Nephron progenitor cell (in vitro differentiated cells): ENCODE results near the gene DNAJC13.

Experiments used
- DNase-seq: peaks from one replicate; pipeline ENCODE4 v3.0.0; 2021
- H3K27ac Mint-ChIP-seq: 2 replicates; pipeline ENCODE4 v1.8.0; 2021; ENCODE audit warnings: mild to moderate bottlenecking, moderate library complexity, mixed read lengths
- H3K27me3 Mint-ChIP-seq: 2 replicates; pipeline ENCODE4 v1.8.0; 2021; ENCODE audit warnings: mild to moderate bottlenecking, low read depth, mixed read lengths; ENCODE audit not compliant: poor library complexity
- H3K36me3 Mint-ChIP-seq: 2 replicates; pipeline ENCODE4 v1.8.0; 2021; ENCODE audit warnings: low read depth, mixed read lengths
- H3K4me1 Mint-ChIP-seq: 2 replicates; pipeline ENCODE4 v1.8.0; 2021; ENCODE audit warnings: mixed read lengths
- H3K4me3 Mint-ChIP-seq: 2 replicates; pipeline ENCODE4 v1.8.0; 2021; ENCODE audit warnings: mild to moderate bottlenecking, moderate library complexity, mixed read lengths
- H3K9me3 Mint-ChIP-seq: 2 replicates; pipeline ENCODE4 v1.8.0; 2021; ENCODE audit warnings: mild to moderate bottlenecking, moderate library complexity, mixed read lengths
- CTCF ChIP-seq: fragments of 200-600 bp; sonication (generic); IDR thresholded peaks from 2 replicates; pipeline ENCODE4 v1.5.0; 2021; ENCODE audit warnings: antibody characterized with exemption

DNAJC13 gene

GRCh38 chr3:132448216-132448961, 31.1 kb downstream of the DNAJC13 start:
- H3K4me1 Mint-ChIP-seq, result no peaks in the 10 kb centered on the region
- H3K27ac Mint-ChIP-seq, result no peak overlapping the region

GRCh38 chr3:132456136-132456535, 38.8 kb downstream of the DNAJC13 start:
- no peak for DNase-seq
- H3K36me3 Mint-ChIP-seq, result peaks cover 68% of the 10 kb centered on the region

More at GRCh38 chr3:132448216-132448961, 31.1 kb downstream of the DNAJC13 start:
- TF ChIP-seq CTCF, result no peak
- DNase-seq, result no peak
- no peak overlapping the region for H3K4me3 Mint-ChIP-seq
- no peaks in the 10 kb centered on the region for H3K27me3 Mint-ChIP-seq
- H3K9me3 Mint-ChIP-seq, result no peaks in the 10 kb centered on the region
- peaks cover 11% of the 10 kb centered on the region for H3K36me3 Mint-ChIP-seq

GRCh38 chr3:132456571-132456970, 39.3 kb downstream of the DNAJC13 start:
- no peaks in the 10 kb centered on the region for H3K27me3 Mint-ChIP-seq
- H3K27ac Mint-ChIP-seq, result no peak overlapping the region
- no peak for TF ChIP-seq CTCF
- H3K4me1 Mint-ChIP-seq, result no peaks in the 10 kb centered on the region
- no peaks in the 10 kb centered on the region for H3K9me3 Mint-ChIP-seq
- no peak for DNase-seq
- H3K36me3 Mint-ChIP-seq, result peaks cover 70% of the 10 kb centered on the region
- no peak overlapping the region for H3K4me3 Mint-ChIP-seq

More at GRCh38 chr3:132456136-132456535, 38.8 kb downstream of the DNAJC13 start:
- Mint-ChIP-seq H3K4me3 (no peak overlapping the region), H3K9me3 (no peaks in the 10 kb centered on the region), H3K4me1 (no peaks in the 10 kb centered on the region), H3K27me3 (no peaks in the 10 kb centered on the region), H3K27ac (no peak overlapping the region)
- no peak for TF ChIP-seq CTCF

- Mint-ChIP-seq H3K36me3 (peaks cover 70% of the 10 kb centered on the region), H3K27me3 (no peaks in the 10 kb centered on the region), H3K4me1 (no peaks in the 10 kb centered on the region), H3K9me3 (no peaks in the 10 kb centered on the region), H3K4me3 (no peak overlapping the region), H3K27ac (no peak overlapping the region)
- no peak for TF ChIP-seq CTCF
- DNase-seq, result no peak
These were observed 40.0 kb downstream of the DNAJC13 start for GRCh38 chr3:132457286-132457685.

- TF ChIP-seq CTCF, result no peak
- Mint-ChIP-seq H3K9me3 (no peaks in the 10 kb centered on the region), H3K4me1 (no peaks in the 10 kb centered on the region), H3K4me3 (no peak overlapping the region), H3K36me3 (peaks cover 57% of the 10 kb centered on the region), H3K27me3 (no peaks in the 10 kb centered on the region), H3K27ac (no peak overlapping the region)
- DNase-seq, result no peak
These were observed 42.2 kb downstream of the DNAJC13 start for GRCh38 chr3:132459551-132459950.

GRCh38 chr3:132461544-132461943, 44.2 kb downstream of the DNAJC13 start:
- no peak overlapping the region for H3K4me3 Mint-ChIP-seq
- H3K36me3 Mint-ChIP-seq, result peaks cover 57% of the 10 kb centered on the region
- H3K27me3 Mint-ChIP-seq, result no peaks in the 10 kb centered on the region
- TF ChIP-seq CTCF, result no peak
- H3K9me3 Mint-ChIP-seq, result no peaks in the 10 kb centered on the region
- no peak for DNase-seq
- H3K4me1 Mint-ChIP-seq, result no peaks in the 10 kb centered on the region
- H3K27ac Mint-ChIP-seq, result no peak overlapping the region
